NT2/D1 (cell line): ENCODE data around the gene B3GALT6.

Source experiments
- DNase-seq: peaks from one replicate; pipeline ENCODE4 v3.0.0-alpha.2; 2011; ENCODE audit warnings: low read depth, low spot score
- H3K27me3 ChIP-seq: 2 replicates; pipeline ENCODE4 v1.6.0; 2011; ENCODE audit warnings: mild to moderate bottlenecking; ENCODE audit not compliant: insufficient read length, insufficient read depth
- H3K36me3 ChIP-seq: 2 replicates; pipeline ENCODE4 v1.6.1; 2011; ENCODE audit warnings: mild to moderate bottlenecking, low read length, mixed read lengths; ENCODE audit not compliant: insufficient read depth, insufficient read length
- H3K4me1 ChIP-seq: 2 replicates; pipeline ENCODE4 v1.5.1; 2011; ENCODE audit not compliant: insufficient read depth, insufficient read length
- H3K4me3 ChIP-seq: 2 replicates; pipeline ENCODE4 v1.5.1; 2011; ENCODE audit warnings: low read depth; ENCODE audit not compliant: insufficient read length
- H3K9ac ChIP-seq: 2 replicates; pipeline ENCODE4 v1.6.0; 2011; ENCODE audit warnings: low read depth; ENCODE audit not compliant: insufficient read length
- H3K9me3 ChIP-seq: 2 replicates; pipeline ENCODE4 v1.5.1; 2011; ENCODE audit warnings: mild to moderate bottlenecking, low read length; ENCODE audit not compliant: insufficient read depth
- SUZ12 ChIP-seq: IDR thresholded peaks from 2 replicates; pipeline ENCODE4 v1.6.1; 2011; ENCODE audit not compliant: insufficient read length, insufficient read depth; ENCODE audit errors: extremely low read depth
- YY1 ChIP-seq: IDR thresholded peaks from 2 replicates; pipeline ENCODE4 v1.6.1; 2011; ENCODE audit not compliant: insufficient read length, insufficient read depth
- ZNF274 ChIP-seq: IDR thresholded peaks from 2 replicates; pipeline ENCODE4 v1.6.1; 2011; ENCODE audit warnings: mild to moderate bottlenecking, low read depth, low read length

The B3GALT6 gene

DNA sequence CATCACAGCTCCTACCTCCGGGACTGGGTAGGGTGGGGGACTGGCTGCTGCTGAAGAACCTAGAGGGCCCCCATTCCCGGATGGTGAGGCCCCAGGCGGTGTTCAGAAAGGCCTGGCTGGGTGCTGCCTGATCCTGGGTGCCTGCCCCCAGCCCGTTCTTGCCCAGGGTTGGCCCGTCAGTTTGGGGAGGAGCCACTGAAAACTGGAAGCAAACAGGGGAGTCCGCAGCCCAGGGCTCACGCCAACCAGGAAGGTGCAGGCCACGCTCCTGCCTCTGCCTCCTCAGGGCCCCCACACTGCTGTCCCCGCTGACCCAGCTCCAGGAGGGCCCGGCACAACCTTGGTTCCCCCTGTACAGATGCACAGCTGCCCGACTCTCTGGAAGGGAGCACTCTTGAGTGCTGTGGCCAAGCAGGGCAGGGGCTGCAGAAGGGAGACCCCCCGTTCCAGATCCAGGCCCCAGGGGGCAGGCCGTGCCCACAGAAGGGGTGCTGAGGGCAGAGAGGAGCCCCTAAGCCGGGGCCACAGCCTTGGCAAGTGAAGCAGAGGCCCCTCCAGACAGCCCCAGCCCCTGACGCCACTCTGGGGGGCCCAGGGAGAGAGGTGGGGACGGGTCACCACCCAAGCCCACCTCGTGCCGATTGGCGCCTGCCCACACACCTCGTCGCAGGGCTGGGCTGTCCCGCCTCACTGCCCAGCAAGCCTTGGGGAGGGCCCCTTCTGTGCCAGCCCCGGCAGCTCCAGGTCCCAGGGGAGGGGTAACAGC lies 9.0 kb downstream of the B3GALT6 start:
- DNase-seq: no peak
- Histone ChIP-seq H3K36me3 (peaks cover 2% of the 10 kb centered on the region), H3K4me1 (peaks cover 8% of the 10 kb centered on the region), H3K9me3 (no peaks in the 10 kb centered on the region), H3K4me3 (no peak overlapping the region), H3K27me3 (no peaks in the 10 kb centered on the region), H3K9ac (no peak overlapping the region)
- TF ChIP-seq SUZ12 (no peak), YY1 (no peak)

DNA sequence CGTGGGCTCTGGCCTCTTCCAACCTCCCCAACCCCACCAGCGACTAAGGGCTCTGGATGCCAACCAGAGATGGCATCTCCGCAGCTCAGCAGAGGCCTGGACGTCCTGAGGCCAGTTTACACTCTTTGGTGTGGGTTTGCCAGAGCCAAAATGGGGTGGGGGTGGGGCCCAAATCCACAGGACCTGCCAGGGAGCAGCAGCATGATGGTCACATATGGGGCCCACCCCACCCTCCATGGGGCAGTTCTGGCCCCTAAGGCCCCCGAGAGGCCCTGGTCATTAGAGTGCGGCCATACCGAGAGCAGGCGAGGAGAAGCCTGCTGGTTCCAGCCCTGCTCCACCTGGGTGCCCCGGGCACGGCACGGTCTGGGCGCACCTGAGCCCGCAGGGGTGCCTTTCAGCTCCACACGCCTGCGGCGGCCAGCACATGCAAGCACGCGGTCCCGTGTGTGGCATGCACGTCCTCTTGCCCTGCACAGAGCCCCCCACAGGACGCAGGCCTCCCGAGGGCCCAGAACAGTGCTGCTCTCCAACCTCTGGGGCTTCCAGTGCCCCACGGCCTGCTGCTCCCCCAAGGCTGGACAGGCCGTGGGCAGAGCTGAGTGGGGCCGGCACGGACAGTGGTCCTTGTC lies 9.7 kb downstream of the B3GALT6 start:
- no peak overlapping the region for H3K4me3 ChIP-seq
- no peaks in the 10 kb centered on the region for H3K9me3 ChIP-seq
- DNase-seq: no peak
- H3K36me3 ChIP-seq: peaks cover 2% of the 10 kb centered on the region
- TF ChIP-seq YY1: no peak
- no peak for TF ChIP-seq ZNF274
- TF ChIP-seq SUZ12: no peak
- peaks cover 8% of the 10 kb centered on the region for H3K4me1 ChIP-seq
- H3K9ac ChIP-seq: no peak overlapping the region
- no peaks in the 10 kb centered on the region for H3K27me3 ChIP-seq

GRCh38 chr1:1242461-1243265 lies 10.6 kb downstream of the B3GALT6 start:
- Histone ChIP-seq H3K36me3 (peaks cover 2% of the 10 kb centered on the region), H3K9me3 (no peaks in the 10 kb centered on the region), H3K4me3 (no peak overlapping the region), H3K9ac (no peak overlapping the region), H3K4me1 (peaks cover 11% of the 10 kb centered on the region), H3K27me3 (peaks cover 5% of the 10 kb centered on the region)
- DNase-seq: no peak
- TF ChIP-seq YY1: no peak
- no peak for TF ChIP-seq ZNF274
- no peak for TF ChIP-seq SUZ12

- H3K9ac ChIP-seq: no peak overlapping the region
- H3K36me3 ChIP-seq: peaks cover 2% of the 10 kb centered on the region
These were observed 11.2 kb downstream of the B3GALT6 start for GRCh38 chr1:1243266-1243660.

DNA sequence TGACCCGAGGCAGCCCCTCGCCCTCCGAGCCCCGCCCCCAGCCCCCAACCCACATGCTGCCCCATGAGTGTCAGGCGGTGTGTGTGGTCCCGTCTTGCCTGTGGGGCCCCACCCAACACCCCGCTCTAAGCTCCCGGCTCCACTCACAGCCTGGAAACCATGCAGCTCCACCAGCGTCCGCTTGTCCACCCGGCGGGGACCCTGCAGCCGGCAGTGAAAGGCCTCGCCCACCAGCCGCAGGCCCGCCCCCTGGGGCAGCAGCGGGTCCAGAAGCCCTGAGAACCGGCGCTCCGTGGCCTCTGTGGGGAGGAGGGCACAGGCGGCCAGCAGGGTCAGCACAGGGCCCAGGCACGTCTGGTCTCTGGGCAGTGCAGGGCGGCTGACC lies 11.8 kb downstream of the B3GALT6 start:
- no peak for DNase-seq
- no peaks in the 10 kb centered on the region for H3K9me3 ChIP-seq
- peaks cover 7% of the 10 kb centered on the region for H3K4me1 ChIP-seq
- H3K4me3 ChIP-seq: no peak overlapping the region
- H3K27me3 ChIP-seq: peaks cover 6% of the 10 kb centered on the region
- TF ChIP-seq ZNF274: no peak
- no peak for TF ChIP-seq YY1
- no peak for TF ChIP-seq SUZ12
- no peak overlapping the region for H3K9ac ChIP-seq
- H3K36me3 ChIP-seq: peaks cover 2% of the 10 kb centered on the region

More at GRCh38 chr1:1243266-1243660, 11.2 kb downstream of the B3GALT6 start:
- Histone ChIP-seq H3K27me3 (peaks cover 6% of the 10 kb centered on the region), H3K4me3 (no peak overlapping the region), H3K4me1 (peaks cover 8% of the 10 kb centered on the region), H3K9me3 (no peaks in the 10 kb centered on the region)
- TF ChIP-seq SUZ12 (no peak), ZNF274 (no peak), YY1 (no peak)
- DNase-seq: no peak

GRCh38 chr1:1244192-1244811 lies 12.3 kb downstream of the B3GALT6 start:
- H3K4me1 ChIP-seq: peaks cover 7% of the 10 kb centered on the region
- no peaks in the 10 kb centered on the region for H3K9me3 ChIP-seq
- H3K27me3 ChIP-seq: peaks cover 6% of the 10 kb centered on the region
- no peak overlapping the region for H3K9ac ChIP-seq
- peaks cover 2% of the 10 kb centered on the region for H3K36me3 ChIP-seq
- no peak for TF ChIP-seq ZNF274
- no peak for TF ChIP-seq SUZ12
- TF ChIP-seq YY1: no peak
- no peak overlapping the region for H3K4me3 ChIP-seq
- no peak for DNase-seq
